Measurements from ENCODE around the gene CSNK1G3.

Gene CSNK1G3

DNA sequence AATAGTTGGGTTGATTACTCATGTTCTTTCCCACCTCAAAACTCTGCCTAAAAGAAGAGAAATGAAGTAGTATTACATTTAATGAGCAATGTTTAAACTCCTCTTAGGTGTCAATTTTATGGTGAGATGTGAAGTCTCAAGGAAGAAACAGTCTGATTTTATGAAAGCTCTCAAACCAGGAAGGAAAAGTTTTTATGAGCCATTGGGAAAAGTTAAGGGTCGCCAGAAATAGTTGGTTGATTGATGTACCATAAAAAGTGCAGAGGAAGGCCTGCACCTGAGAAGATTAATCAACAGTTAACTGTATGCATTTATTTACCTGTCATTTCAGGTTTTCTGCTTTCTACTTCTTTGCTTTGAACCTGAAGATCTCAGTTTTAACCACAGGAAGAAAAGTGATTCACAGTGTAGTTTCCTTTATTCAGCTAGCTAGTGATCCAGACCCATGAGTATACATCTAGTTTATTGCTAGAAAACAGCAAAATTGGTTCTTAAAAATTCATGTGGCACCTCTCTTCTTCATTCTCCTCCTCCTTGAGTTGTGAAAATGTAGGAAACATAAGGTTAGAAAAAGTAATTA, 133.1 kb downstream of the CSNK1G3 start:
- DNase-seq (ENCODE audit: low spot score), result no peak

DNA sequence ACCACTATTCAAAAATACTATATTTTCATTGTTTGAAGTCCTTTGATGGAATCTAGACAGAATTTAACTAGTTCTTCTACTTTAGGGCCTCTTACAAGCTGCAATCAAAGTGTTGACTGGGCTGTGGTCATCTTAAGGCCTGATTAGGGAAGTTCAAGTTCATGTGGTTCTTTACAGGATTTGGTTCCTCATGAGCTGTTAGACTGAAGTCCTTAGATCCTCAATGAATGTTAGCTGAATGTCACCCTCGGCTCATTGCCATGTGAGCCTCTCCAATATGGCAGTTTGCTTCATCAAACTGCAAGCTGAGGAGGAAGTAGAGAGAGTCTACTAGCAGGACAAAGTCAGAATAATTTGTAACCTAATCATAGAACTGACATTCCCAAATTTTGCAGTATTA, 135.1 kb downstream of the CSNK1G3 start:
- DNase-seq (ENCODE audit: low spot score), result no peak

DNA sequence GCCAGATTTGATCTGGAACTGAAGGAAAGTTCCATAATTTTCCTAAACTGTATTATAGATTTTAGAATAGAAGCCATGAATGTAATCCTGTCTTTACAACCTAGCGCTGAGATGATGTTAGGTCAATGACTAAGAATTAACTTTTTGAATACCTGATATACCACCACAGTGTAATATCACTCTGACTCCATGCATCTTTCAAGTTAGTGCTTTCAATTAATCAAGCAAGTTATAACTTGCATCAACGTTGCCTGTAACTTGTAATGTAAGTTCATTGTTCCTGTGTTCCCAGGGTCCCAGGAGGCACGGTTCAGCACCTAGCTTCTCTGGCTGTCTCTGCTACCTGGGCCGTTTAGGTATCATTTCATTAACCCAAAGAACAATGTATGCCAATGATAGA, 139.3 kb downstream of the CSNK1G3 start:
- DNase-seq (ENCODE audit: low spot score), result no peak

DNA sequence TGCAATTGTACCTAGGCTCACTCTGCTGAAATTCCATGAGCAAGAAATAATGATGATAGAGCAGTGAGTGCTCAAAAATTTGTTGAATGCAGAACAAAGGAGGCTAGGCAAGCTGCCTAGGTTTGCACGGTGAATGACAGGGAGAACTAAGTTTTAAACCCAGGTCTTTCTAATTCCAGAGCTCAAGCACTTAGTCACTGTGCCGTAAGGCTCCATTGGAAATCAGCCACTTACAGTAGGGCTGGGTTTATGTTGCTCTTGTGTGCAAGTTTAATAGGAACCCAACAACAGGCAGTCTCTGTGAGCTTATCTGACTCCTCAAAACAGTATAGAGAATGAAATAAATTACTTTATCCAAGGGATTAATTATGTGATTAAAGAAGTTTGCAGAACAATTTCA, 147.0 kb downstream of the CSNK1G3 start:
- DNase-seq (ENCODE audit: low spot score), result no peak

DNA sequence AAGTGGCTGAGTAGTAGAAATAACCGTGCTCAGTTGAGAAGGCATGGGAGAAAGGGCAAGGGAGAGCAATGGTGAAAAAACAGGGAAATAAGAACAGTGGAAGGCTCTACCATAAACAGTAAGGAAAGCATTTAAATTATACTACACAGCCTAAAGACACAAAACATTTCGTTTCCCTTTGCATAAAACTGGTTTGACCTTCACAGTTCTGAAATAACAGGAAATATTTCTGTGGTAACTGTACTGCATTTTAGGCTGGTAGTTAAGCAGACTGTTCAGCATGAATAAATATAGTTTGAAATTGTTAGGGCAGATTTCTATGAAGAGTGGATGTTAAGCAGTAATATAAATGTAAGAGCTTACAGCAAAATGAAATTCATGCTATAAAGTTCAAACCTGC, 147.5 kb downstream of the CSNK1G3 start:
- DNase-seq (ENCODE audit: low spot score), result no peak

DNA sequence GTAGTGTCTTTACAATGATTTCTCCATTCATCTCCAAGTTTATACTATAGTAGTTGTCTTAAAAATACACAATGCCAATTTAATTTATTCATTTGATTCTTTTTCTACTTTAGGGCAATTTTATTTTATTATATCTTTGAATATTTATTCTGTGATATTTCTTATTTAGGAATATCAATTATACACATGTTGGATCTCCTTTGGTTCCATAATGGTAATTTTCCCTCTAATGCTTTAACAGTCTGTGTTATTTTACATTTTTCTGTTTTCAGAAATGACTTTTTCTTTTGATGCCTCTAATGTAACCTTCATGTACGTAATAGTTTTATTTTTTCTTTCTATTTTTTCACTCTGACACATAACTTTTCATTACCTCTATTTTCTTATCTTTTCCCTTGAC, 153.0 kb downstream of the CSNK1G3 start:
- no peak for DNase-seq (ENCODE audit: low spot score)

DNA sequence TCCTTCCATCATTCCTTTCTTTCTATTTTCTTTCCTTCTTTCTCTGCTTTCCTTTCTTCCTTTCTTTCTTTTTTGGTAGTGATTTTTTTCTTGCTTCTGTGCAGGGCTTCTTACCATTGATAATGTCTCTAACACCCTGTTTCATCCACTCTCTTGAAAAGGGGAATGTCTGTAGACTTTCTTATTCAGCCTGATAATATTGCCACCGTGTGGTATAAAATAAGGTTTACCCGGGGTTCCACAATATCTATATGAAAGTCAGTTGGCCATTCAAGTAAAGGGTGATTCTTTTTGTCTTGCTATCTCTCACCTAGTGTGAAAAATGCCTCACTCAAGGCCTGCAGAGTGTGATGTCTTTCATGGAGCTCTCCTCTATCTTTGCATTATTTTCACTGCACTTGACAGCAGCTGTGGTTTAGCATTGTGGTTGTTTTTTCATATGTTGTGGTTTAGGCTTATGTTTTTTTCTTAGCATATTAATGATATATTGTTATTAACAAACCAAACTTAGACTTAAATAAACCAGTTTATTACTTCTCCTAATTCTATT, 153.9 kb downstream of the CSNK1G3 start:
- no peak for DNase-seq (ENCODE audit: low spot score)

Measured in GM03348 (cell line).